ENCODE data around the gene ANXA8.

ANXA8 gene

GRCh38 chr10:47447209-47447608, 36.7 kb downstream of the ANXA8 start:
- no peak for DNase-seq (ENCODE audit: low read depth in 2 of 2)

GRCh38 chr10:47445720-47446119, 38.2 kb downstream of the ANXA8 start:
- DNase-seq (ENCODE audit: low read depth in 2 of 2), result no peak

GRCh38 chr10:47444047-47444446, 39.9 kb downstream of the ANXA8 start:
- no peak for DNase-seq (ENCODE audit: low read depth in 2 of 2)

GRCh38 chr10:47443145-47443544, 40.8 kb downstream of the ANXA8 start:
- no peak for DNase-seq (ENCODE audit: low read depth in 2 of 2)

DNA sequence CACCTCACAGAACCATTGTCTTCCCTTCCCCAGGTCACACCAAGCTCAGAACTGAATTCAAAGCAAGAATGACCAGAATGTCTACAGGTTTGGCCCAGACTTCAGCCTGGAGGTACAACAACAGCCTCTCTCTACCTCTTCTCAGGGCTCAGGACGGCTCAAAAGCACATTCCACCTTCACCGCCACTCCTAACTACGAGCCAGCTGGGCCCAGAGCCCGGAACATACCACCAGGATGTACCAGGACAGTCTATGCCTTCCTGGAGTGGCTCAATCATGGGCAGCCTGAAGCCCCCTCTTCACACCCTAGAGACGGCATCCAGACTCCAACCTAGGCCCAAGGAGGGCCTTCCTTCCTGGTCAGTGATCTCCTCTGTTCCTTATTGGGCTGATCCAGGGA, 41.6 kb downstream of the ANXA8 start:
- DNase-seq (ENCODE audit: low read depth in 2 of 2), result no peak

DNA sequence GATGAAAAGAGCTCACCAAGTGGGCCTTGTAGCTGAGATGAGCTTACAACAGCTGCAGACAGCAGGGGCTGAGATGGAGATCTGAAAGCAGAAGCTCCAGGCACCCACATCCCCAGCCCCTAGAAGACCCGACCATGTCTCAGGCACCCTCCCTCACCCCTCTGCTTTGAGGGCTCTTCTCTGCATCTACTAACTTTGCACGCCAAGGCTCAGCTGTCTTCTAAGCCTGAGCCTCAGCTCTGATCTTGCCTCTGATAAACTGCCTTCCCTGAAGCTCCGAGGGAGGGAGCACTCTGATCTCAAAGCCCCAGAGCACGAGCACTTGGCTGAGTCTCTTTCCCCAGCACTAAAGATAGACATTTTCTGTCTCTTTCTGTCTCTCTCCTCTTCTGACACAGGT, 42.0 kb downstream of the ANXA8 start:
- no peak for DNase-seq (ENCODE audit: low read depth in 2 of 2)

DNA sequence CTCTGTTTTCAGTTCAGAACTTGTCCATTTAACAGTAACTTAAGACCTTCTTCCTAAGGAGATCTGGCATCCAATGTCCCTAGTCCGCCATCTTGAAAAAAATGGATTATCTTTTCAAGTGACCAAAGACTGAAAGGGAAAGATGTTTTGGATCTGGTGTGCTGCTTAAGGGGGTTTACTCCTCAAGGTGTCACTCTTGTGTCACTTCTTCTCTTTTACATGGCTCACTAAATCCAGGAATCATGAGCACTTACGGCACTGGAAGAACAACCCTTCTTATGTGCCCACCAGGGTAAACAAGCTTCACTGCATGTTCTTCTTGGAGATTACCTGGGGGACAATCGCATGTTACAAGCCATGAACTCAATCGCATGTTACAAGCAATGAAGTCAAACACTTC, 43.7 kb downstream of the ANXA8 start:
- no peak for DNase-seq (ENCODE audit: low read depth in 2 of 2)

- no peak for DNase-seq (ENCODE audit: low read depth in 2 of 2)
Observed at GRCh38 chr10:47438857-47439474, 44.9 kb downstream of the ANXA8 start.

GRCh38 chr10:47435081-47435480, 48.8 kb downstream of the ANXA8 start:
- DNase-seq (ENCODE audit: low read depth in 2 of 2), result no peak

DNA sequence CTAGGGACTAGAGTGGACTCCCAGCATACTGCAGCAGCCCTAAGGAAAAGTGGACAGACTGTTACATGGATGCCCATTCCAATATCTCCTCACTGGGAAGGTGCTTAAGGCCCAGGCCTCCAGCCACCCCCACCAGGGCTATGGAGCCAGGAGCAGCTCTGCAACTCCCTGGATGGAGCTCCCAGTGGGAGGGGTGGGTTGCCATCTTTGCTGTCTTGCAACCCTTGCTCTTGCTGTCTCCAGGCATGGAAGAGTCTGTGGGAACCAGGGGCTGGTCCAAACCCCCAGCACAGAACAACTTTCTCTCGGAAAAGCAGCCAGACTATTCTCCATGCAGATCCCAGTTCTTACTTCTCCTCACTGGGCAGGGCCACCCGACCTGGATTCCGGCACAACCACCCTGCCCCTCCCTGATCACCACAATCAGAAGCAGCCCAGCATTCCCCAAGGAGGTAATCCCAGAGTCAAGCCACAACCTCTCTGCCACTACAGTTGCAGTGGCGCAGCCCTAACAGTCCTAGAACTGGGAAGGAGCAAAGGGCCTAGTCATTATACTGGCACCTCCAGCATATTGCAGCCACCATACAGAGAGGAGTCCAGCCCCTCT, 58.0 kb downstream of the ANXA8 start:
- no peak for DNase-seq (ENCODE audit: low read depth in 2 of 2)

- no peak for DNase-seq (ENCODE audit: low read depth in 2 of 2)
Observed at GRCh38 chr10:47424231-47424630, 59.7 kb downstream of the ANXA8 start.

- DNase-seq (ENCODE audit: low read depth in 2 of 2), result no peak
Observed at GRCh38 chr10:47423476-47423875, 60.4 kb downstream of the ANXA8 start.

DNA sequence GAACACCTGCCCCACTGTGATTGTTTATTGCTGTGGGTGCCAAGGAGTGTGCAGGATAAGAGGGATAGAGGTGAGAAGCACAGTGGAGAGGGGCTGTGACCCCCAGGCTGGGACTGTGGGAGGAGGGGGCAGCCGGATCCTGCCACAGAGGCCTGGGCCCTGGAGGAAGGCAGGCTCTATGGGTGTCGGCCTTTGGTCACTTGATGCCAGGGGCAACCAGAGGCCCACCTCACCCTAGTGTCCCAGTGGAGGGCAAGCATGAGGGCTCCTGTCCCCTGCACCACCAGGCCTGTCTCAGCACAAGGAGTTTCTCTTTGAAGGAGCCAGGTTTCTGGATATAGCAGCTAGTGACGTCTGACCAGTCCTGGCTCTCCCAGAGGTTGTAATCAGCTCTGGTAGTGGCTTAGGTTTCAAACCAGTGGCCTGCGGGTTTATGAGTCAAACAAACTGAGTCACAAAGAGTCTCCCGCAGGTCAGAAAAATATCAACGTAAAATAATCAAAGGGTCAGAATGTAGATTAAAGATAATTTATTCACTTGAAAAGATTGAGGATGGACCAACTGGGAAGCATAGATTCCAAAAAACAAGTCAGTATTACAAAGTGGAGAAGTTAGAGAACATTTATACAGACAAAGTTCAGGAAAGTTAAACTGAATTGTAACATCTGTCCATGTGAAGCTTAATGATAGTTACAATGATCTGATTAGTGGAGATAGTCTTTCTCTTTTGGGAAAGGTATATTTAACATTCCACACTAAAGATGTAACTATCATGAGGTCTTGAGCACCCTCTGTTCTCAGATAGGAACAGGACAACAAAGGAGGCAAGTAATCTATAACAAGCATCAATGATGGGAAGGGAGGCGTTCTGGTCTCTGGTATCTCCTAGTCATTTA, 62.6 kb downstream of the ANXA8 start:
- no peak for DNase-seq (ENCODE audit: low read depth in 2 of 2)

GRCh38 chr10:47420305-47421056, 63.4 kb downstream of the ANXA8 start:
- DNase-seq (ENCODE audit: low read depth in 2 of 2), result no peak

- DNase-seq (ENCODE audit: low read depth in 2 of 2), result no peak
Observed at GRCh38 chr10:47419421-47419820, 64.5 kb downstream of the ANXA8 start.

DNA sequence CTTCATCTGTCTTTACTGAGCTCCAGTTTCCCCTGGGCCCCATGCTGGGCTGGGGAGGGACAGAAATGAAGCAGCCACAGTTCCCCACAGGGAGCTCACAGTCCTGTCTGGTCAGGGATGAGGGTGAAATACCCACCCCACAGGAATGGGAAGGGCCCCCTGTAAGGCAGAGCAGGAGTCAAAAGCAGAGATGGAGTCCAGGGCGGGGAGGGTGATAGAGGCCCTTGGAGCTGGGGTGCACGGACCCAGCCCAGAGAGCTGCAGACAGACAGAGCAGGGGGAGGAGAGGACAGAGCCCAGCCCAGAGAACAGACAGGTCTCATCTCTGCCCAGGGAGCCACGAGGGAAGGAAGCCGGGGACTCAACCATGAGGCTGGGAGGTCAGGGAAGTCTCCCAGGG, 64.9 kb downstream of the ANXA8 start:
- DNase-seq (ENCODE audit: low read depth in 2 of 2), result no peak

DNA sequence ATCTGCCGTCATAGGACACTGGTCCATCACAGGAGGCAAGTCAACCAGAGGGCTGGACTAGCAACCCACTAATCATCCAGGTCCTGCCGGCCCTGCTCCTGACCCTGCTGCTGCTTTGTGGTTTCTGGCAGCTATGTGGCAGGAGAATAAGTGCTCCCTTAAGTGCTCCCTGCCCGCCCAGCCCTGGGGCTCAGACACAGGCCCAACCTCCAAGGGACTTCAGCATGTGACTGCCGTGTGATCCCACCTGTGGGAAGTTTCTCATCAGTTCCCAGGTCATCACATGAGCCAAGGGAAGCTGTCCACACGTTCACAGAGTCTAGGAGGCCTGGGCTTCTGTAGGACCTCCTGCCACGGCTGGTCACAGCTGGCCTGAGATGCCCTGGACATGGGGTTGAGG, 65.6 kb downstream of the ANXA8 start:
- DNase-seq (ENCODE audit: low read depth in 2 of 2), result no peak

All from activated CD4-positive, alpha-beta T cell treated with anti-CD3 and anti-CD28 coated beads for 24 hours (primary cell).